ENCODE data around the gene MANF.

Gene MANF

DNA sequence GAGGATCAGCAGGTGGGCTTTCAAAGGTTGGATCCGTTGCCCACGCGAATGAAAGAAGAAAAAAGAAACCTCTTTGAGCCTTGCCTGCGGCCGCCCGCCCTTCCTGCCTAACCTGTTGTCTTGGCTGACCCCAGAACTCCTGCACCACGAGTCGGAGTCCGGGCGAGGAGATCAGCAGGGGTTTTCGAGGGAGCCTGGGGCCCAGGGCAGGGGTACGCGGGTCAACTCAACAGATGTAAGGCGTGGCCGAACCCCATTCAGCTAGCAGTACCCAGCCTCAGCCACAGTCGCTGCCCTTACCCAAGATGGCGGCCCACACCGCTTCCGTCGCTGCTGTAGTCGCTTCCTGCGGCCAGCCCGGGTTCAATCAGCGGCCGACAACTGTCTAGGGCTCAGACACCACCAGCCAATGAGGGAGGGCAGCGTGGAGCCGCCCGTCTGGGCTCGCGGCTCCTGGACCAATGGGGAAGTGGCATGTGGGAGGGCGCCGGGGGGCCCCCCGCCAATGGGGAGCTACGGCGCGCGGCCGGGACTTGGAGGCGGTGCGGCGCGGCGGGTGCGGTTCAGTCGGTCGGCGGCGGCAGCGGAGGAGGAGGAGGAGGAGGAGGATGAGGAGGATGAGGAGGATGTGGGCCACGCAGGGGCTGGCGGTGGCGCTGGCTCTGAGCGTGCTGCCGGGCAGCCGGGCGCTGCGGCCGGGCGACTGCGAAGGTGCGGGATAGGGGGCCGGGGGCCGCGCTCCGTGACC is at the start of gene MANF:
TSS of gene MANF (plus strand) at position 566 of the 748 bp plus-strand sequence. CDS start at position 618, 52 bp downstream.
- TF ChIP-seq, protein P1, sequence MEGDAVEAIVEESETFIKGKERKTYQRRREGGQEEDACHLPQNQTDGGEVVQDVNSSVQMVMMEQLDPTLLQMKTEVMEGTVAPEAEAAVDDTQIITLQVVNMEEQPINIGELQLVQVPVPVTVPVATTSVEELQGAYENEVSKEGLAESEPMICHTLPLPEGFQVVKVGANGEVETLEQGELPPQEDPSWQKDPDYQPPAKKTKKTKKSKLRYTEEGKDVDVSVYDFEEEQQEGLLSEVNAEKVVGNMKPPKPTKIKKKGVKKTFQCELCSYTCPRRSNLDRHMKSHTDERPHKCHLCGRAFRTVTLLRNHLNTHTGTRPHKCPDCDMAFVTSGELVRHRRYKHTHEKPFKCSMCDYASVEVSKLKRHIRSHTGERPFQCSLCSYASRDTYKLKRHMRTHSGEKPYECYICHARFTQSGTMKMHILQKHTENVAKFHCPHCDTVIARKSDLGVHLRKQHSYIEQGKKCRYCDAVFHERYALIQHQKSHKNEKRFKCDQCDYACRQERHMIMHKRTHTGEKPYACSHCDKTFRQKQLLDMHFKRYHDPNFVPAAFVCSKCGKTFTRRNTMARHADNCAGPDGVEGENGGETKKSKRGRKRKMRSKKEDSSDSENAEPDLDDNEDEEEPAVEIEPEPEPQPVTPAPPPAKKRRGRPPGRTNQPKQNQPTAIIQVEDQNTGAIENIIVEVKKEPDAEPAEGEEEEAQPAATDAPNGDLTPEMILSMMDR (IDR thresholded peaks at IDR 0.05; ENCODE audit: borderline replicate concordance, insufficient read depth, low read depth, low read length) = no peak

DNA sequence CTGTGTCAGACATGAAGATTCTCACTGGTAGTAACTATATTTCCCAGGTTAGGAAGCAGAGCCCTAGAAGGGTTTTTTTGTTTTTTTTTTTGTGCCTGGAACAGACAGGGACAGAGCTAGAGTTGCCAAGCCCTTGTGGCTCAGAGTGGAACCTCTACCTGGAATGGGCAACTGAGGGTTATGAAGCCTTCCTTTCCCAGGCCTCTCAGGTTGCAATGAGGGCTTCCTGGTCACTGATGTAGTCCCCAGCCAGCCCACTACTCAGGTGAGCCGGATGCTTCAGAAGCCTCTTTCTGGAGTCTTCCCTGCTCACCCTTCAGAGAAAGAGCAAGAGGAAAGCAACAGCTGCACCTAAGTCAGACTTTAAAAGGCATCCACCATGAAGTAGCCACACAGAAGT is 48.8 kb upstream of the MANF start:
- TF ChIP-seq, protein P1 (IDR thresholded peaks at IDR 0.05; ENCODE audit: borderline replicate concordance, insufficient read depth, low read depth, low read length) = no peak
- no peak overlapping the region for H3K4me3 ChIP-seq (ENCODE audit: low read depth, low read length)

More for the DNA sequence above, at the start of gene MANF:
- peak within 1 kb of the TSS; percentile 94 for H3K4me3 ChIP-seq (ENCODE audit: low read depth, low read length)

DNA sequence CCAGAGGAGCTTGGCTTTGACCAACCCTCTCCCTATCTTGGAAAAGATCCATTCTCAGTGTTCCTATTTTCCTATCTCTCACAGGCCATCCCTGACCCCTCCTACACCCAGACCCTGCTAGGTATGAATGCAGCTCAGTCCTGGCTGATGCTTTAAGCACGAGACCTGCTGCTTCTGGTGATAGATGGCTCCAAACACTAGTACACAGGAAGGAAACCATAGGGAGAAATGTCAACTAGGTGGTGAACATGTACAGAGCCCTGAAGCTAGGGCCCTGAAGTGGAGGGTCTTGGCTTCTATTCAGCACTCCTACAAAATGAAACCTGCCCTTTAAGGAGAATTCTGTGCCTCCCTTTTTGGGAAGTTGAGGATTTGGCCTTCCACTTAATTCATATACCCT is 47.4 kb upstream of the MANF start:
- TF ChIP-seq, protein P1 (IDR thresholded peaks at IDR 0.05; ENCODE audit: borderline replicate concordance, insufficient read depth, low read depth, low read length) = no peak
- H3K4me3 ChIP-seq (ENCODE audit: low read depth, low read length) = no peak overlapping the region

DNA sequence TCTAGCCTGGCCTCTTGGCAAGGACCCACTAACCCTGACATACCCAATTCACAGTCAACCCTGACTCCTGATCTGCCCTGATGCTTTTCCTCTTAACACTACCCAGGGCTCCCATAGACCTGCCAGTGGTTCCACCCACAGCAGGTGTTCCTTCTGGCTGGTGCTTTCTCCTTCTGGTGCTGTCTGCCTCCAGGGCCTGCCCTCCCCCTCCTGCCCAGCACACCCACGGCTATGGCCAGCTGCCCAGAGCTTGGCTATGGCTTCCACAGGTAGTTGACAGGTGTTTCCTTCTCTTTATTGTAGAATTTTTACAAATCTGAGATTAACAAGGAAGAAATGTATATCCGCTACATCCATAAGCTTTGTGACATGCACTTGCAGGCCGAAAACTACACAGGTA is 46.5 kb upstream of the MANF start:
- no peak overlapping the region for H3K4me3 ChIP-seq (ENCODE audit: low read depth, low read length)
- TF ChIP-seq, protein P1 (IDR thresholded peaks at IDR 0.05; ENCODE audit: borderline replicate concordance, insufficient read depth, low read depth, low read length) = no peak

GRCh38 chr3:51340013-51340829 is 44.9 kb upstream of the MANF start:
- H3K4me3 ChIP-seq (ENCODE audit: low read depth, low read length) = no peak overlapping the region
- TF ChIP-seq, protein P1 (IDR thresholded peaks at IDR 0.05; ENCODE audit: borderline replicate concordance, insufficient read depth, low read depth, low read length) = no peak

DNA sequence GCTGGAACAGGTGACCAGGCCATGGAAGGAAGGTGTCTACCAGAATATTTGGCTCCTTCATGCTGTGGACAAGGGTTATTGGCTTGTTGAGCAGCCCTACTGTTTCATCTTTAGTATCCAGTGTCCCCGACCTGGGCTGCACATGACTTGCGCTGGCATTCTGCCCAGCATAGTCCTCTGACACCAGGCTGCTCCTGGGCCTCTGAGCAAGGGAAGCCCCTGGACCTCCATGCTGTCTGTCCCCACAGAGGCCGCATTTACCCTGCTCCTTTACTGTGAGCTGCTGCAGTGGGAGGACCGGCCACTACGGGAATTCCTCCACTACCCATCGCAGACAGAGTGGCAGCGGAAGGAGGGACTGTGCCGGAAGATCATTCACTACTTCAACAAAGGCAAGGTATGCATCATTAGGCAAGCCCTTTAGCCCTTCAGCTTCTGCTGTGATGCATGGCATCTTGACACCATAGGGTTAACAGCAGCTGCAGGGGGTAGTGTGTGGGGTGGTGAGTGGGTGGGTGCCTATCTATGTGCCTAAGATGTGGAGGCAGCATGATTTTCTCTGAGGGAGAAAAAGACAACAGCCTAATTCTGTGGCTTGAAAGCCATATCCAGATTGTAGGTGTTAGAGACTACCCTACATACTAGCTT is 44.0 kb upstream of the MANF start:
- TF ChIP-seq, protein P1 (IDR thresholded peaks at IDR 0.05; ENCODE audit: borderline replicate concordance, insufficient read depth, low read depth, low read length) = no peak
- no peak overlapping the region for H3K4me3 ChIP-seq (ENCODE audit: low read depth, low read length)

Data from GM12875 (cell line).